Activated naive CD8-positive, alpha-beta T cell treated with anti-CD3 and anti-CD28 coated beads, Interleukin-2, amount 10 ng/mL, durations not matched to agents 7 days and 5 days (primary cell): Measurements from ENCODE around the gene SCTR. TPM values are rescaled to one million over a fixed set of nuclear protein-coding genes. Genes with fewer than 3 reads are reported as not detected.
A peak's percentile ranks its signal among the peaks of the same experiment; 100 is the strongest.

ENCODE experiments used
- ATAC-seq: fragments of 150-1000 bp; cut with Tn5 transposase; one replicate; pipeline ENCODE4 v1.10.0; 2021; ENCODE audit warnings: low read depth, moderate library complexity
- POLR2A ChIA-PET: fragments of 350-600 bp; sonication (Branson Sonifier 250); formaldehyde crosslinking; loops from one replicate; lab custom pipeline; 2021; ENCODE audit warnings: antibody characterized with exemption; lab: Charles Lee
- DNase-seq: peaks from one replicate; pipeline ENCODE4 v3.0.0; 2021
- H3K27ac Mint-ChIP-seq: one replicate; pipeline ENCODE4 v1.8.0; 2022; ENCODE audit warnings: mild to moderate bottlenecking, mixed read lengths
- H3K27me3 Mint-ChIP-seq: one replicate; pipeline ENCODE4 v1.8.0; 2022; ENCODE audit warnings: mild to moderate bottlenecking, moderate library complexity, mixed read lengths
- H3K36me3 Mint-ChIP-seq: one replicate; pipeline ENCODE4 v1.8.0; 2021; ENCODE audit warnings: mild to moderate bottlenecking, mixed read lengths
- H3K4me1 Mint-ChIP-seq: one replicate; pipeline ENCODE4 v1.8.0; 2021; ENCODE audit warnings: mixed read lengths
- H3K4me3 Mint-ChIP-seq: one replicate; pipeline ENCODE4 v1.8.0; 2022; ENCODE audit warnings: mild to moderate bottlenecking, moderate library complexity, mixed read lengths
- H3K9me3 Mint-ChIP-seq: one replicate; pipeline ENCODE4 v1.8.0; 2021; ENCODE audit warnings: mixed read lengths
- total RNA-seq, 2 experiments: library from RNA; stranded (reverse); gene quantifications; one replicate each; pipeline ENCODE4 v1.2.3, GENCODE V29; 2021

The SCTR gene
- total RNA-seq, 2 experiments from 2014 or later = not detected

DNA sequence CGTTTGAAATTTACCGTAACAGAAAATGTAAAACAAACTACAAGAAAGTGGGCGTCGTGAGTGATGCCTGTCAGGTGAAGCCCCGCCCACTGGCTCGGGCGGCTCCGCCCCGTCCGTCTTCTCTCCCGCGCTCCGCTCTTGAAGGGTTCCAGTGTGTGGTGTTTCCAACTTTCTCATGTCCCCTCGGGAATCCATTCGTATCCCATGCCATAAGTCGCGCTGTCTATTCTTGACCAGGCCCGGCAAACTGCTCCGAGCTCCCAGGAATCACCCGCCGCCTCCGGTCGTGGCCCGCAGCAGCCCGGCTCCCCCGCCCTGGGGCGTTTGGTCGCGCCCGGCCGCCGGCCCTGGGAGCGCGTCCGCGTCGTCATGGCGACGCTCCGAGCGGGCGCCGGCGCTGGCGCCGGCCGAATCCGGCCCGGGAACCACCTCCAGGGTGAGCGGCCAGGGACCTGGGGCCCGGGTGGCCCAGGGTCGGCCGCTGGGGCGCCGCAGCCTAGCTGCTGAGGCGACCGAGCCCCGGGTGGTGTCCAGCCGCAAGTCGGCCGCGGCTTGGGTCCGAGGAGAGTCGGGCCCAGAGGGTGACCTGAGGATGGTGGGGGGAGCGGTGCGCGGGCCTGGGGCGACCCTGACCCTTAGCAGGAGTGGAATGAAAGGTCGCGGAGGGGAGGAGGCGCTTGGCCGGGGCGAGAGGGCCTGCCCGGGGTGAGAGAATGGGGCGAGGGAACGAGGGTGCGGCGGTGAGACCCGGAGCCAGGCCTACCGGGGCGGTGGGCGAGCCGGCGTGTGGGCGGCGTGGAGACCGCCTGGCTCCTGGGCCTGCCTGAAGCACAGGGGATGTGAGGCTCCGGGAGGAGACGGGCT is 20.0 kb upstream of the SCTR start, which contains the start of gene CFAP221:
Gene CFAP221 (plus strand): TSS at position 375 of the 864 bp plus-strand sequence. CDS start 1,683 bp downstream, outside the sequence.
- DNase-seq = peak; percentile 62
- peaks cover 4% of the 10 kb centered on the region for H3K9me3 Mint-ChIP-seq
- no peak within 1 kb of the TSS for H3K27ac Mint-ChIP-seq
- H3K4me3 Mint-ChIP-seq = peak within 1 kb of the TSS; percentile 47
- peaks cover 2% of the 10 kb centered on the region for H3K36me3 Mint-ChIP-seq
- peaks cover 5% of the 10 kb centered on the region for H3K4me1 Mint-ChIP-seq
- ATAC-seq = peak; percentile 79
- peaks cover 55% of the 10 kb centered on the region for H3K27me3 Mint-ChIP-seq
- POLR2A ChIA-PET = no interaction called here

DNA sequence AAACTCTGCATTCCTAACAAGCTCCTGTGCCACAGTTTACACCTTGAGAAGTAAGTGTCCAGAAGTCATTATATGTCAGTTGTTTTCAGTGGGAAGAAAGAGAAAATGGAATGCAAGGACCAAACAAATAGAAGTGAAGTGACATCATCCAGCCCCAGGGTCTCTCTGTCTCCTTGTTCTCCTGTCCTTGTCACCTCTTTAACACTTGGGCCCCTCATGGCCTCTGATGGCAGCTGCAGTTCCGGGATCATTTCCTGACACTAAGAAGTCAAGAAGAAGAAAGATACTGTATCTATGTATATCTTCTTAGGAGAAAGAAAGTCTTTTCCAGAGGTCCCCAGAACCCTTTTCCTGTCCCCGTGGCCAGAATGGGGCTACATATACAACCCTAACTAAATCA is 17.2 kb upstream of the SCTR start:
- Mint-ChIP-seq H3K27me3 (peaks cover 47% of the 10 kb centered on the region), H3K36me3 (peaks cover 2% of the 10 kb centered on the region), H3K4me1 (peaks cover 5% of the 10 kb centered on the region), H3K9me3 (peaks cover 4% of the 10 kb centered on the region), H3K27ac (no peak overlapping the region), H3K4me3 (no peak overlapping the region)
- ATAC-seq (no peak), DNase-seq (no peak)
- POLR2A ChIA-PET = no interaction called here

DNA sequence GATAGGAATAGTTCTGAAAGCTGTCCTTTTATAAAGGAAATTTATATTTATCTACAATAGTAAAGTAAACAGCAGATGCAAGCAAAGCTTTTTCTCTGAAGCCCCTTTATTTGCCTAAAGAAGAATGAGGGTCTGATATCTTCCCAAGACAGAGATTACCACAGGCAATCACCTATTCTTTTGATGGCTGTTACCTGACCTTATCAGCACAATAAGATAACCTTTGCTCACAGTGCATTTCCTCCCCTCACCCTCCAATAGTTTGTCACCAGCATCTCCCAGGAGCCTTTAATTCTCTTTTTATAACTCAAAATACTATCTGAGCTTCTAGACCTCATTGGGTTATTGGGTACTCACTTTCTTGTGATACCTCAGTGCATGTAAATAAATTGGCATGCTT is 13.5 kb upstream of the SCTR start:
- Mint-ChIP-seq H3K27ac (no peak overlapping the region), H3K4me1 (no peaks in the 10 kb centered on the region), H3K27me3 (peaks cover 14% of the 10 kb centered on the region), H3K9me3 (peaks cover 6% of the 10 kb centered on the region), H3K36me3 (no peaks in the 10 kb centered on the region), H3K4me3 (no peak overlapping the region)
- no peak for ATAC-seq
- DNase-seq = no peak
- POLR2A ChIA-PET = no interaction called here

GRCh38 chr2:119536707-119537106 is 12.4 kb upstream of the SCTR start:
- Mint-ChIP-seq H3K27ac (no peak overlapping the region), H3K36me3 (no peaks in the 10 kb centered on the region), H3K4me1 (no peaks in the 10 kb centered on the region), H3K4me3 (no peak overlapping the region), H3K9me3 (peaks cover 6% of the 10 kb centered on the region), H3K27me3 (peaks cover 8% of the 10 kb centered on the region)
- POLR2A ChIA-PET = no interaction called here
- DNase-seq = no peak
- no peak for ATAC-seq

GRCh38 chr2:119536211-119536610 is 11.9 kb upstream of the SCTR start:
- DNase-seq = no peak
- Mint-ChIP-seq H3K4me1 (no peaks in the 10 kb centered on the region), H3K36me3 (no peaks in the 10 kb centered on the region), H3K27me3 (peaks cover 4% of the 10 kb centered on the region), H3K4me3 (no peak overlapping the region), H3K9me3 (peaks cover 6% of the 10 kb centered on the region), H3K27ac (no peak overlapping the region)
- POLR2A ChIA-PET = no interaction called here
- ATAC-seq = no peak

- H3K9me3 Mint-ChIP-seq = peaks cover 6% of the 10 kb centered on the region
- ATAC-seq = no peak
- no peak overlapping the region for H3K4me3 Mint-ChIP-seq
- no peak for DNase-seq
- no peaks in the 10 kb centered on the region for H3K4me1 Mint-ChIP-seq
- H3K36me3 Mint-ChIP-seq = no peaks in the 10 kb centered on the region
- H3K27me3 Mint-ChIP-seq = peaks cover 4% of the 10 kb centered on the region
- no peak overlapping the region for H3K27ac Mint-ChIP-seq
- POLR2A ChIA-PET = no interaction called here
These were observed 9.3 kb upstream of the SCTR start for GRCh38 chr2:119533560-119533959.

DNA sequence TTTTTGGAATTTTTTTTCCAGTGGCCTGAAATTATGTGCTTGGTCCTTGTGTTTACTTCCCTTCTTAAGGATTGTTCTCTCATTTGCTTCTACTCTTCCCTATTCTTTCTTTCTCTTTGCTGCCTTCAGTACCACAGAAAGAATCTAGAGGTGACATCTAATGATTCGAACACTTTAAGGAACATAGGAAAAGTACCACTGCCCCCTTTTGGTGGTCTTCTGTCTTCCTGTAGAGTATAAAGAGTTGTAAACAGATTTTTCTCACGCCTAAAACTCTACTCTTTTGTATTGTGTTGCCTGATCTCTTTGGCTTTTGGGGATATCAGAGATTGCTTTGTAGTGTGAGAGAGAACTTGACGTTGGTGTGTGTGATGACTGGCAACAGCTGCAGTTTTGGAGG is 7.0 kb upstream of the SCTR start:
- H3K9me3 Mint-ChIP-seq = peaks cover 6% of the 10 kb centered on the region
- no peaks in the 10 kb centered on the region for H3K4me1 Mint-ChIP-seq
- no peak for DNase-seq
- no peak overlapping the region for H3K4me3 Mint-ChIP-seq
- H3K27me3 Mint-ChIP-seq = peaks cover 12% of the 10 kb centered on the region
- no peak overlapping the region for H3K27ac Mint-ChIP-seq
- no peaks in the 10 kb centered on the region for H3K36me3 Mint-ChIP-seq
- POLR2A ChIA-PET = no interaction called here
- no peak for ATAC-seq

GRCh38 chr2:119527999-119528398 is 3.7 kb upstream of the SCTR start:
- H3K36me3 Mint-ChIP-seq = peaks cover 1% of the 10 kb centered on the region
- H3K27me3 Mint-ChIP-seq = peaks cover 35% of the 10 kb centered on the region
- ATAC-seq = no peak
- H3K27ac Mint-ChIP-seq = no peak overlapping the region
- H3K4me1 Mint-ChIP-seq = no peaks in the 10 kb centered on the region
- POLR2A ChIA-PET = no interaction called here
- peaks cover 1% of the 10 kb centered on the region for H3K9me3 Mint-ChIP-seq
- DNase-seq = no peak
- no peak overlapping the region for H3K4me3 Mint-ChIP-seq

GRCh38 chr2:119525614-119526013 is 1.3 kb upstream of the SCTR start:
- peaks cover 1% of the 10 kb centered on the region for H3K36me3 Mint-ChIP-seq
- ATAC-seq = no peak
- peaks cover 1% of the 10 kb centered on the region for H3K9me3 Mint-ChIP-seq
- no peak overlapping the region for H3K4me3 Mint-ChIP-seq
- POLR2A ChIA-PET = no interaction called here
- H3K4me1 Mint-ChIP-seq = no peaks in the 10 kb centered on the region
- no peak overlapping the region for H3K27ac Mint-ChIP-seq
- DNase-seq = no peak
- peaks cover 48% of the 10 kb centered on the region for H3K27me3 Mint-ChIP-seq

GRCh38 chr2:119523383-119523951 is 816 bp downstream of the SCTR start:
- Mint-ChIP-seq H3K27me3 (peaks cover 48% of the 10 kb centered on the region), H3K36me3 (peaks cover 1% of the 10 kb centered on the region), H3K4me1 (no peaks in the 10 kb centered on the region), H3K9me3 (peaks cover 1% of the 10 kb centered on the region), H3K27ac (no peak overlapping the region), H3K4me3 (no peak overlapping the region)
- POLR2A ChIA-PET = no interaction called here
- ATAC-seq (no peak), DNase-seq (no peak)

DNA sequence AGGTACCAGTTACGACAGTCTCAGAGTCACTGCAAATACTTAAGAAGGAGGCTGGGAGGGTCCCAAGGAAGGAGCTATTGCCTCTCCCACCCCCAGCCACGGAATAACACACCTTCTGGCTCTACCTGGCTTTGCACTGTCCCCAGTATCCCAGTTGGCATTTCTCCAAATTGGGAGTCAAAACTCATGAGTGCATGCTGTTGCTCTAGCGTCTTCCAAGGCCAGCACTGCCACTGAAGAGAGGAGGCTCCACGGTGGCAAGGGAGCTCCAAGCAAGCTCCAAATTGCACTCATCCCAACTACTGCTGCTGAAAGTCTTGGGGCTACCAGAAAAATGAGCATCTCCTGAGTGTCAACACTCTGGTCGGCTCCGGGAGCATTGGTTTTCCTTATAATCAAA is 1.6 kb downstream of the SCTR start:
- POLR2A ChIA-PET = no interaction called here
- Mint-ChIP-seq H3K4me1 (no peaks in the 10 kb centered on the region), H3K9me3 (peaks cover 1% of the 10 kb centered on the region), H3K4me3 (no peak overlapping the region), H3K27me3 (peaks cover 51% of the 10 kb centered on the region), H3K27ac (no peak overlapping the region), H3K36me3 (peaks cover 1% of the 10 kb centered on the region)
- ATAC-seq = no peak
- no peak for DNase-seq

DNA sequence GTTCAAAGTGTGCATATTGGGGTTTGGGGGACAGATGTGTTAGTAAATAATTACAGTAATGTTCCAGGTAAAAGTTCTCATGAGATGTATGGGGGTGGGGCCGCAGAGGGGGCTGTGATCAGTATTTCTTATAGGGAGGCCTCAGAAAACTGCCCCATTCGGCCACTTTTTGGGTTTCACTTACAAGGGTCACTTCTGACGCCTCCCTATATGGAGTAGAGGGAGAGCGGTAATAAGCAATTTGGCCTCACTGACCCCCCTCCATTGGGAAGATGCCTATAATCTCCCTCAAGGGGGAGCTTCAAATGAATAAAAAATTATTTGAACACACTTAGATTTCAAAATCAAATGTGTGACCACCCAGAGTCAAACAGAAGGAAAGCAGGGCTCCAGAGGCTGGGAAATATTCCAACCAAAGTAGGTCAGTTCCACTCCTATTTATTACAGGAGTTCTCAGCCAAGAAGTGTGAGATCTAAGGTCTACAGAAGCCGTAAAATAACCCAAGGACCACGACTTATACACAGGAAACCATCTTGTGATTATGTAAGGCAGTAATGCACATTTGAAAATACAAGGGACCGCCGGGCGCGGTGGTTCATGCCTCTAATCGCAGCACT is 2.7 kb downstream of the SCTR start:
- Mint-ChIP-seq H3K27ac (no peak overlapping the region), H3K36me3 (peaks cover 1% of the 10 kb centered on the region), H3K4me3 (no peak overlapping the region), H3K9me3 (peaks cover 1% of the 10 kb centered on the region), H3K27me3 (peaks cover 44% of the 10 kb centered on the region), H3K4me1 (peaks cover 2% of the 10 kb centered on the region)
- POLR2A ChIA-PET = no interaction called here
- ATAC-seq = no peak
- no peak for DNase-seq

GRCh38 chr2:119520696-119521432 is 3.4 kb downstream of the SCTR start:
- Mint-ChIP-seq H3K9me3 (peaks cover 1% of the 10 kb centered on the region), H3K27me3 (peaks cover 39% of the 10 kb centered on the region), H3K27ac (no peak overlapping the region), H3K36me3 (peaks cover 1% of the 10 kb centered on the region), H3K4me3 (no peak overlapping the region), H3K4me1 (peaks cover 2% of the 10 kb centered on the region)
- POLR2A ChIA-PET = no interaction called here
- ATAC-seq = no peak
- DNase-seq = no peak
